Measurements from ENCODE around the gene P2RY6.
"Not testable (repeated sequence)": the region's sequence is repeated elsewhere in the genome, so short reads cannot be mapped to it uniquely, and the experiment has no call there.

Gene P2RY6

DNA sequence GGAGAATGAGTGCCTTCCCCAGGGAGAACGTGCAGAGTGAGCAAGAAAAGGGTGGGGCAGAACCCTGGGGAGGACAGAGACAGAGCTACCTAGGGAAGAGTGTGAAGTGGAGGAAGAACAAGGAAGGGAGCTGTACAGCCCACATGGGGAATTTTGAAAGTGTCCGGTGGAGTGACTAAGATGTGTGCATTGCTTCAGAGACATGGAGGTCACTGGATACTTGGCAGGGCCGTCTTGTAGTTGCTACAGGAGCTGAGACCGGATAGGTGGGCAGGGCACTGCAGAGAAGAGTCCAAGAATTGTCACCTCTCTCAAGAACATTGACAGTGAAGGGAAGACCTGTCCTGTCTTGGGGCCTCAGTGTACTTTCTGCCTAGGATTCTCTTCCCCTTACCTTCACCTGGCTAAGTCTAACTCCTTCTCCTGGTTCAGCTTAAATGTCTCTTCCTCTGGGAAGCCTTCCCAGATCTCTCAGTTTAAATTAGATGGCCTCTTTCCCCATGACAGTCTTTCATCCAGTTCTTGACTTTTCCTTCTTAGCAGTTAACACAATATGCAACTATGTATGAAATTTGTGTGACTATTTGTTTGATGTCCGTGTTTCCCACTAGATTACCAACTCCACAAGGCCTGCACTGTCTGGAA, 9.2 kb upstream of the P2RY6 start:
- DNase-seq, result peak; percentile 12

DNA sequence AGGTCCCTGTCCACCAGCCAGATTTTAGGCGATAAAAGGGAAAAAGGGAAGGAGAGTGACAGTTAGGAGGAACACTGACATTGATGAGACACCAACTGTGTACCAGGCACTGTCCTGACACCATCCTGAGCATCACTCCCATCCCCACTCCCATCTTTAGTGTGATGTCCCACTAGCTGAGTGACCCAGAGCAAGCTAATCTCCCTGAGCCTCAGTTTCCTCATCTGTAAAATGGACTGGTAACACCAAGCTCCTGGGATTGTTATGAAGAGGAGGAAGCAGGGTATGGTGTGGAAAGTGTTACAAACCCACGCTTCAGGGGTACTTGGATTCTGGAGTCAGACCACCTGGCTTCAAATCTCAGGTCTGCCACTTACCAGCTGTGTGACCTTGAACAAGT, 8.5 kb upstream of the P2RY6 start:
- DNase-seq, result peak; percentile 17

DNA sequence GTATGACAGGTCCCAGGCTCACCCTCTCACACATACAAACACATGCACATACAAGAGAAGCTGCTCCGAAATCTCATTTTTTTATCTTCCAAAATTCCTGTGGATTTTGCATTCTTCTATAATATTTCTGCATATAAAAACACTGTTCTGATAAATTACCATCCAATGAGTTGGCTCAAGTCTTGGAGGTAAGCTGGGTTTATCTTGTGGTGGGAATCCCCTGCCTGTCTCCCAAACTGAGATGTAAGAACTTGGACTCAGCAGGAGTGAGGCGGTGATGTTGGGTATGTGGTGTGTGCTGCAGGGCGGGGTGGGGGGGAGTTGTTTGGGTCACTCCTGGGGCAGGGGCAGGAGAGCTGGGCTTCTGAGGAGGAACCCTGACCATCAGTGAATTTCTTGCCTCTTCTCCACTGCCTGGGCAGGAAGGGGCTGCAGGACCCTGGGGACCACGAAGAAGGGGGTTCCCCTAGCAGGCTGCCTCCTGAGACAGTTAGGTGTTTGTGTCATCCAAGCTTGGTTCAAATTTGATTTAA, 6.8 kb upstream of the P2RY6 start:
- DNase-seq, result peak; percentile 3

DNA sequence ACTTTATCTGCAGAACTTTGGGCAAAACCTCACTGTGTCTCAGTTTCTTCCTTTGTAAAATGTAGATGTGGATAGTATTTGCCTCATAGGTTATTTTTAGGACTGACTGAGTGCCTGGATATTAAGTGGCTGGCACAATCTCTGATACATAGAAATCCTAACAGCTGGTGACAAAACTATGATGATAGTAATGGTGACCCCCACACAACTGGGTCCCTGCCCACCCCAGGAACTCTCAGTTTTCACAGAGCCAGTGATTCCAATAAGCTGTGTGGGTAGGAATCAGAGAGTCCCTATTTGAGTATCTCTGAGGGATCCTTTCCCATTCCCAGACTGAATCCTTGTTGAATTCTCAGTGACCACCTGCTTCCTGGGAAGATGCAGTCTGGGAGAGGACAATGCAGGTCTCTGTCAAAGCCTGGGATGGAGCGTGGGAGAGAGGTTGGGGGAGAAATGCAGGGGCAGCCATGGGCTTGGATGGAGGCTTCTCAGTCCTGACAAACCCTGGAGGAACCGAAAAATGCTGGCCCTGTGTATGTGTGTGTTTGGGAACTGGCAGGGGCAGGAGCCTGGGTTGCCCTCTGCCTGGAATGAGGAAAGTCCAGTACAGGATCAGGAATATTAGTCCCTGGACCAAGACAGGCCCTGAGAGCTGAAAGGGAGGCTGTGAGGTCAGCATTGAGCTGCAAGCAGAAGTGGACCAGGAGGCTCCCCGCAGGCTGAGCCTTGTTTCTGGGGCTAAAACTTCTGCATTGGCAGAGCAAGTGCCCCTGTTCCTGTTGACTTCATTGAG, 6.1 kb upstream of the P2RY6 start:
- peak; percentile 14 for DNase-seq

DNA sequence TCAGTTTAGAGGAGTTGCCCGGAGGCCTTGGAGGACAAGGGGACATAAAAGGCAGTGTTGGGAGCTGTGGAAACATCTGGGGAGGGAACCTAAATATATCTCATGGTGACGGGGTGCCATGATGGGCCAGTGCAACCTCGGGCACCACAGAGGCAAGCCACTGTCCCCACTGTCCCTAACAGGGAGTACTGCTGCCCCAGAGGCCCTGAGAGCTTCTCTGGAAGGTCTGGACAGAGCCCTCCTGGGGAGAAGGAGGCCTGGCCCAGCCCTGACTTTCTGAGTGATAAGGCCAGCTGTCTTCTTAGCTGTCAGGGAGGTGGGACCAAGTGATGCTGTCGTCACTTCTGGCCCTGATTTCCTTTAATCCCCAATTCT, 5.5 kb upstream of the P2RY6 start:
- peak; percentile 7 for DNase-seq

DNA sequence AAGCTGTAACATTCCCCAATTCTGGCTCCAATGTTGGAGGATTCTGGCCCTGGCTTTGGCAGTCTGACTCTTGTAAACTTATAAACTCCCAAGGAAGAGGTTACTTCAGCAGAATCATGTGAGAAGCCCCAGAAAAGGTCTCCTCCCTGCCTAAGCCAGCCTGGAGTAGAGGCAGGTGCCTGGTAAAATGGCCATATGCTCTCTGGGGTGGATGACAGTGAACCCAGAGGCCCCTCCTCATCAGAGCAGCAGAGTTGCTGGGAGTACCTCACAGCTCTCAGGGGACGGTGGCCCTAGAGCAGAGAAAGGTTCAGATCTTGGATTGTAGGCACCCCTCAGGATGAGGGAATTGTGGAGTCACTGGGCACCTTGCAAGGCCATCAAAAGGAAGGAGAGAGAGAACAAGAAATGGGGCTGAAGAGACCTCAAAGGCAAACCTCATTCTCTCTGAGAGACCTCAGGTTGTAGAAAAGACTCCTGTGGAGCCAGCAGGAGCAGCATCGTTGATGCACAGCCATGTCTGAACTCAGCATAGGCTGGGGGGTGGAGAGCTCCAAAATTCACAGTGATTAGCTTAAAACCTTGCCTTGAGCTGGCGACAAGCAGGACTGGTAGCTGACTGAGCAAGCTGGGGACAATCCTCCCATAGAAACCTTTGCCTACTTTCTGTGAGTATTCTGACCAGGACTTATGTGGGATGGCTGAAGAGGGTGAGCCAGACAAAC, 4.9 kb upstream of the P2RY6 start:
- DNase-seq, result peak; percentile 7

DNA sequence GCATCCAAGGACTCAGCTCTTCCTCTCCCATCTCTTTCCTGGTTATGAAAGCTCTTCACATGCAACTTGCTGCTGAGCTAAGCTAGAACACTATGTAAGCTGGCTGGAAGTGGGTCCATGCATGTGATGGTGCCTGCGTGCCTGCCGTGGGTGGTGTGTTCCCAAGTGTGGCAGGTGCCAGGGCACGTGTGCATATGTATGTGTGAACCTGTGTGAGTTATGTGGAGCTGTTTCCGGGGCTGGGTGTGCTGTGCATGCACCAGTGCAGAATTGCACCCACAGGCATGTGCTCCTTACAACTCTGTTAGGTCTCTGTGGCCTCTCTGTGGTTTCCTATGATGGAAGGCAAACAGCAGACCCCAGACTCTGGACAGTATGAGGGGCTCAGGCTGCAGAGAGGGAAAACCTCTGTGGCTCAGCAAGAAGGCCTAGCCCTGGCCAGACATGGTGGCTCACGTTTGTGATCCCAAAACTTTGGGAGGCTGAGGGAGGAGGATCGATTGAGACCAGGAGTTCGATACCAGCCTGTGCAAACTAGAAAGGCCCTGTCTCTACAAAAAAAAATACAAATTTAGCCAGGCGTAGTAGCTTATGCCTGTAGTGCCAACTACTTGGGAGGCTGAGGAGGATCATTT, 4.1 kb upstream of the P2RY6 start:
- peak; percentile 16 for DNase-seq

DNA sequence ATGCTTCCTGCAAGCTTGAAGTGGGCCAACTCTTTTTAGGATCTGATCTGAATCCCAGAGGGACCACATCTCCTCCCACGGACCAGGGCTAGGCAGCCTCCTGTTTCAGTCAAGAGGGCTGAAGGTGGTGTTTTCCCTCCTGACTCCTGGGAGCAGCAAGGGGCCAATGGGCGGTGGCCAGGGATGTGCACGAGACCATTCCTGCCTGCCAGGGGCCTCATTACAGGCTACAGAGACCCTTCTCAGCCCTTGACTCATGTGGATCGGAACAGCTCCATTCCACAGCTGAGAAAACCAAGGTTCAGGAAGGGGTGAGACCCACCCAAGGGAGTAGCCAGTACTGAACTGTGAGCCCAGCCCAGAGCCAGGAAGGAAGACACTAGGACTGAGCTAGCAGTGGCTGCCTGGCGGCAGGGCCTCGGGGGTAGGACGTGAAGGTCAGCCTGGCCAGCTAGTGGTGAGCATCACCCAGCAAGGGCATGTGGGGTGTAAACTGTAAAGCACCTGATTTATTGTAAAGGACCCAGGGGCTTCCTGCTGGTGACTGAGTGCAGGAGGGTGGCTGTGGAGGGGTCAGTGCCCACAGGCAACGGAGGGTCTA, 3.4 kb upstream of the P2RY6 start:
- peak; percentile 14 for DNase-seq

DNA sequence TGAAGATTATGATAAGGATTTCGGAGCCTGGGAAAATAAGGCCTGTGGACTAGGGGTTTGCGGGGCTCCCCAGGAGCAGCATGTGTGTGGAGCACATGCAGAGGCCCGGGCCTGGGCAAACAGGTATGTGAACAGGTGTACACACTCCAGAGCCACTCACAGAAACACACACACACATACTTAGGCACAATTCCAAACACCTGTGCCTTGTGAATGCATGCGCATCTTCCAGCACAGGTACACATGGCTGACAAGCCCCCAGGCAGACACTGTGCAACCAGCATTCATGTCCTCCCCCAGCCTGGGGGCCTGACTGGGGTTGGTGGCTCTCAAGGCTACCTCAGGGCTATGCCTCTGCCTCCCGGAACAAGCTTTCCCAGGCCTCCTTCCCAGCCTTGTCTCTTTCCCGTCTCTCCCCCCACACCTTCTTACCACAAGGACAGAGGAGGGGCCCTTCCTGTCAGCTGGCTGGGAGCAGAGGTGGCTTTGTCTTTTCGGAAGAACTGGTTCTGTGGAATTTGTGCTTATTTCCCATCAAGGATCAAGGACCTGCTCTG, 2.6 kb upstream of the P2RY6 start:
- DNase-seq, result peak; percentile 11

DNA sequence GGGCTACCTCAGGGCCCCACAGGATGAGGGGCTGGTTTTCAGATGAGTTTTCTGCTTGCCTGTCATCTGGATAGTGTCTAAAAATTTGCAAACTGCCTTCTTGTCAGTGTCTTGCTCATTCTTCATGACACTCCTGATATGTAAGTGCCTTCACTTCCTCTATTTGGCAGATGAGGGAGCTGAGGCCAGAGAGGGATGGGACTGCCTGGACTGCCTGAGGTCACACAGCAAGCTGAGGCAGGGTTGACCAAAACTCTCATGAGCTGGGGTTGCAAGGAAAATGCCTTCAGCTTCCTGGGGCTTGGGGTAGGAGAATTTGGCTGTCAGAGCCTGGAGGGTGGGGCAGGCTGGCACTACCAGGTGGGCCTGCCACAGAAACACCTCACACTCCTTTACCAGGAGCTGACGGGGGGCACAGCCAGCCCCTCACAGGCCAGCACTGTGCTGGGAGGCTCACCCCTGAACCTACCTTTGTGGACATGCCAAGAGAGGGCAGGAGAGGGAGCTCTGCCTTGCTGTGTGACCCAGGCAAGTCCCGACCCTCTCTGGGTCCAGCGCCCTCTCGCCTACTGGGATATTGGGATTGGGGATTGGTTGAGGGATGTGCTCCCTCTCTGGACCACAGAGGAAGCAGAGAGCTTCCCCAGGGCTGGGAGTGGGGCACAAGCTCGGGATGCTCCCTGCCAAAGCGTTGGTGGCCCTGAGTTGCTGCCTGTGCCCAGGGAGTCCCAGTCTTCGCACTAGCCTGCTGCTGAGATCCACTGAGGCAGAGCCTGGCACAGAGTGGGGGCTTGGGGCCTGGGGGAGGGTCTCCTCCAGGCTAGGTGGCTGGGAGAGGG, 1.9 kb upstream of the P2RY6 start:
- DNase-seq, result peak; percentile 14

DNA sequence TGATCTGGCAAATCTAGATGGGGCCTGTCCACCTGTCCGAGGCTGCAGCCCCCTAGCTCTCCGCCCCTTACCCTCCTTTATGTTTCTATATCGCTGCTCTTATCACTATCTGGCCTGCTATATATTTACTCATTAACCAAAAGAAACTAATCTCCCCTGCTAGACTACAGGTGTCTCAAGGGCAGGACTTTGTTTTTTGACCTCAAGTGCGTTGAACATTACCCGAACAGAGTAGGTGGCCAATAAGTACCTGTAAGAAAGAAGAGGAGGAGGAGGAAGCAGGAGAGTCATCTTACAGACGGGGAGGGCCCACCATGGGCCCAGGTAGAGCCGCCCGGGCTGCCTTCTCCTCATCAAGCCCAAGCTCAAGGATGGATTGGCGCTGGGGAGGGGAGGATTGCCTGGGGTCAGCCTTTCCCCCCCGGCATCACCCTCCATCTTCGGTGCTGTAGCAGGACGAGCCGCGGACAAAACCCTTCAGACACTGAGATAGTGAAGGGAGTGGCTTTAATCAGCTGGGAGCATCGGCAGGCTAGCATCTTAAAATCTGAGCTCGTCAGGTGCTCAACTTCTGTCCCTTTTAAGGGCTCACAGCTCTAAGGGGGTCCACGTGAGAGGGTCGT, 1.2 kb upstream of the P2RY6 start:
- DNase-seq, result peak; percentile 22

DNA sequence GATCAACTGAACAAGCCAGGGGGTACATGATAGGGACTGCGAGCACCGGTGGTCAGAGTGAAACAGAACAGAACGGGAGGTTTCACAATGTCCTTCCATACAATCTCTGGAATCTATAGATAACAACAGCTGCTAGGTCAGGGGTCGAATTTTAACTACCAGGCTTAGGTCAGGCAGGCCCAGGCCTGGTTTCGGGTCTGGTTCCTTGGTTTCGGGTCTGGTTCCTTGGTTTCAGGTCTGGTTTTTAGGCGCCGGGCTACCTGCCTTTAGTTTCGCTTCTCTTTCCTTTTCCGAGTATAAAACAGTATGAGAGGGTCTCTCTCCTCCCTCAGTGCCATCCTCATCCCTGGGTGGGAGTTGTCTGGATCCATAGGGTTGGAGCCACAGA, 666 bp upstream of the P2RY6 start:
- DNase-seq, result not testable (repeated sequence)

DNA sequence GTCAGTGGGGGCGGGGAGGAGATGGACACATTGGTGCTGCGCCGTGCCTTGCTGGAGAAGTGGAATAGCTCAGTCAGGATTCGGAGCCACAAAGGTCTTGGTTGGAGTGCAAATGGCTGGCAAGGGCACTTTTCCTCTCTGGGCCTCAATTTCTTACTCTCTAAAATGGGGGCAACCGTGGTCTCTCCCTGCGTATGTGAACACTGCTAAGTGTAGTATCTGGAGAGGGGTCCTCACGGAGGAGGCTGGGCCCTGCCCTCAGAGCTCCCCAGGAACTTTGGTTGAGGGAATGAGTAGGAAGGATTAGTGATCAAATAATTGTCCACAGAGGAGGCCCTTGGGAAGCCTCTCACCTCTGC, 521 bp downstream of the P2RY6 start:
- DNase-seq, result no peak

DNA sequence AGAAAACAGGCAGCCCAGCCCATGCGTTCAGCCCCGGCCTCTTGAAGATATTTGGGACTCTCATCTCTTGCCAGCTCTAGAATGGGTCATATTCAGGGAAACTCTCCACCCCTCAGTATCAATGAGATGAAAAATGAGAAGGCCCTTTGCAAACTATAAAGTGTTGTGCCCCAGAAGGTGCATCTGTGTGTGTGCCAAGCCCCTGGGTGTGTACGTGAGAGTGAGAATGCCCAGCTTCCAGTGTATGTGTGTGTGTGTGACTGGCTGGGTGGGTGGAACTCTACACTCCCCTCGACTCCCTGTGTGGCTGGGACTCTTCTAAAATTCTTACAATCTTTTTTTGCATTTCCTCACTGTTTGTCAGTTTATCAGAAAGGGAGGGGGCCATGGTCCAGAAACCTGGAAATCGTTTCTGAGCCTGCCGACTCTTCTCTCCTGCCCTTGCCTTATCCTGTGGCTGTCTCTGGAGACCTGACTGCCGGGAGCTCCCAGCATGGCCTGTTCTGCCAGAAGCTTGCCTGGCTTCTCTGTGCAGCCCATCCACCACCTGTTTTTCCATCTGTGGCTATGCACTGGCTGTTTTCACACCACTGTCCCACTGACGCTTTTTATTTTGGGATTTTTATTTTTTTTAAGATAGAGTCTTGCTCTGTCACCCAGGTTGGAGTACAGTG, 1.2 kb downstream of the P2RY6 start:
- no peak for DNase-seq

DNA sequence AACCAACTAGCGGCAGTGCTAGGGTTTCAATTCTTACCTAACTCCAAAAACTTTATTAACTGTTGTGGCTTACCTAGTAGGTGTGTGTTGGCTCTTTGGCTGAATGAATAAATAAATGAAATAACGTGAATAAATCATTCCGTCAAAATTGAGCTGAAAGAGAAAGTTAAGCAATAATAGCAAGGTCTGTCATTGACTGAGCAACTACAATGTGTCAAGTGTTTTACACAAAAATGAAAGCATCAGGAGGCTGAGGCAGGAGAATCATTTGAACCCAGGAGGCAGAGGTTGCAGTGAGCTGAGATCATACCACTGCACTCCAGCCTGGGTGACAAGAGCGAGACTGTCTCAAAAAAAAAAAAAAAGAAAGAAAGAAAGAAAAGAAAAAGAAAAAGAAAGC, 2.1 kb downstream of the P2RY6 start:
- not testable (repeated sequence) for DNase-seq

DNA sequence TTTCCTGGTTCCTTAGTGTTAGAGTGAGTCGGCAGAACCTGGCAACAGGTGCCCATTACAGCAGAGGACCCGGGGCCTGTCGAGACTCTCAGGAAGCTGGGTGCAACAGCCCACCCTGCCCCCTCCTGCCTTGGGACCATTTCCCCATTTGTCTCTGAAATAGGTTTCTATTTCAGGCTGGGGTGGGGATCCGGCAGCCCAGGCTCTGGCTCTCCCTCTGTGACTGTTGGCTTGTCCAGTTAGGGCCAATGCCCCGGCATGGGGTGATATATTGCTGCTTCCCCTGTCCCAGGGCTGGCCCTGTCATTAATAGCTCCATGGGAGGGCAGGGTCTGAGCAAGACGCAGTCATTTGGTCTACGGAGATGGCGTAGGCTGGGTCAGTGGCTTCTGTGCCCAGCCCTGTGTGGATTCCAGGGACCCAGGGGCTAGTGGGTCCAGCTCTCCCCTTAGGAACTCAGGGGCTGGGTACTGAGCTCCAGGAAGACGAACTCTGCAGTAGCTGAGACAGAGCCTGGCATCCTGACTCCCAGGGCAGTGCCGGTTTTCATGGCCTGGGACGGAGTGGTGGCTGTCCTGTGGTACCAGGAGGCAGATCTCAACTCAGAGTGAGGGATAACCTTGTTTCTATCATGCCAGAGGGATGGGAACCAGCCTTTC, 2.7 kb downstream of the P2RY6 start:
- no peak for DNase-seq

DNA sequence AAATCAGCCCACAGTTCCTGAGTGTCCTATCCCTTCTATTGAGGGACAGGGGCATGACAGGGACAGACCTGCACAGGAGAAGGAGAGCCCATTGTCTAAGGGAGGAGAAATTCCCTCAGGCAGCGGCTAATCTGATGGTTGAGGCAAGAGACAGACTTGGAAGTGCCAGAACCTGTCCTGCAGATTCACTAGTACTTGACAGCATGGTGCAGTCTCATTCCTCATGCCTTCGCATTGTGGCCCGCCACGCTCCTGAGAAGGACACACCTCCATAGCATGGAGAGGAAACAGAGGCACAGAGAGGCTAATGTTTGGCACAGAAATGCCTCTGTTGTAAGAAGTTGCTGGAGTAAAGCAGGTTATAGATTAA, 3.2 kb downstream of the P2RY6 start:
- no peak for DNase-seq

DNA sequence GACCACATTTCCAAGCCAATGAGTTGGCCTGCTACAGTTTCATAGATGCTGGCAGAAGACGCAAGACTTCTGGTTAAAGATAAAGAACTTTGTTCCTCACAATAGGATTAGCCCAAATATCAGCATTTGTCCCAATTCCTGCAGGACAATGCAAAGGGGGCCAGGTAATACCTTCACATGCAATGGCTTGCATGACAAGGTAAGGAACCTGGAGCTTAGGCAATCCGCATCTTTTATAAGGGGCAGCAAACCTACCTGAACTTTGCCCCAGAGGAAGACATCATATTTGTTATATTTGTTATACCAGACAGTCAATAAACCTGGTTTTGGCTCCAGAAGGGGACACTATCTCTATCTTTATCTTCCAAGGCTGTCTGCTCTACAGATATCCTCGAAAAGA, 5.3 kb downstream of the P2RY6 start:
- no peak for DNase-seq

DNA sequence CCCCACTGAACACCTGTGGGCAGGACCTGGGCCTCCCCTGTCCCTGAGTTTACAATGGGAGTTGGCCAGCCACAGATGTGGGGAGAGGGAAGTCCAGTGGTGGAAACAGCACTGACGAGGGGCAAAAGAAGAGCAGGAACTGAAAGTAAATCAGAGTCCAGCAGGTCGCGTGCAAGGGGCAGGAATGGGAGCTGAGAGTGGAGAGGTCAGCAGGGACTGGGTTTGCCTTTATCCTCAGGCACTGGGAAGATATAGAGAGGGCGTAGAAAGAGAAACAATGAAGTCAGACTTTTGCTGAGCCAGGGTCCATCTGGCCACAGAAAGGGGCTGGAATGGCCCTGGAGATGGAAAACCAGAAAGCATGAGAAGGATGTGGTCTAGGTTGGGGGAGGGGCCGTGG, 8.5 kb downstream of the P2RY6 start:
- no peak for DNase-seq

DNA sequence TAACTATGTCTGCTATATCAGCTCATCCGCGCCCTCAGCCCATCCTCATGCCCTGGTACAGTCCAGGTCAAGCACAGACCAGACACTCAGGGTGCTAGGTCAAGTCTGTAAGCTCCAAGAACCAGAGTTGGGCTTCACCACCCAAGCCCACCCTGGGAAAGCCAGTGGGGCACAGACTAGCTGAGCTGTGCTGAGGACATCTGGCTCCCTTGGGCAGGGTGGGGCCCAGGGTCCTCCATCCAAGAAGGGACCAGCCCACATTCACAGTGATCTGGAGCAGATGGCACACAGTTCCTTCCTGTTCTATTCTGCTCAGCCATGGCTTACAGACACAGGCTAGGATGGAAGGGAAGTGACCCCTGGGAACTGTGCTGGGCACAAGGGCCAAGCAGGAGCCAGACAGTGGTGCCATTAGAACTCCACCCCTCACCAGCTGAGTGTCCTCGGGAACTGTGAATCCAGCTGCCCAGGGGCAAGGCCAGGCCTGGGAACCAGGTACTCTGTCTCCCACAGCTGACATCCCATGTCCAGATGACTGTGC, 9.1 kb downstream of the P2RY6 start:
- DNase-seq, result no peak

Measured in activated CD4-positive, CD25-positive, alpha-beta regulatory T cell treated with anti-CD3 and anti-CD28 coated beads, Interleukin-2, amount 50 U/mL, for 72 hours (primary cell).